ENCODE data around the gene CDH23.

Gene CDH23

DNA sequence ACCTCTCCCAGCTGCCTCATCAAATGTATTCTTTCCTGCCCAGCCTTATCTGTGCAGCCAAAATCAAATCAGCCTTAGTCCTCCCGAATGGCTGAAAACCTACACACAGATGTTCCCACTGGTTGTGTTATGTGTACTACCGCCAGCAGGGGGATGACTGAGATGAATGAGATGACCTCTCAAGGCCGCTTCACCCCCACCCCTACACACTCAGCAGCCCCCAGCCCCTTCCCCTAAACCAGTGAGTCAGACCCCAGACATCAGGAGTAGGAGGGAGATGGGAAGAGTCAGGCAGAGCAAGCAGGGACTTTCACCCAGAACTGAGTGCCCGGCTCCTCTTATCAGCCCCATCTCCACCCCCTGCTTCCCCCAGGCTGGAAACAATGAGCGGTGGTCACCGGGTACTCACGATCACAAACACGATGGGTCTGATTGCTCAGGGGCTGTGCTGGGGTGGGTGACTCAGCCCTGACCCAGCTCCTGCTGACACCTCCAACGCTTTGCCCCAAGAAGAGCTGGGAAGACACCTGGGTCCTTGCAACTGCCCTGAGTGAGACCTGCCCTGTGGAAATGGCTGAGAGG lies 329.4 kb downstream of the CDH23 start:
- FAIRE-seq (peak; percentile 89), DNase-seq (ENCODE audit: insufficient read length, low spot score) (peak; percentile 49)

DNA sequence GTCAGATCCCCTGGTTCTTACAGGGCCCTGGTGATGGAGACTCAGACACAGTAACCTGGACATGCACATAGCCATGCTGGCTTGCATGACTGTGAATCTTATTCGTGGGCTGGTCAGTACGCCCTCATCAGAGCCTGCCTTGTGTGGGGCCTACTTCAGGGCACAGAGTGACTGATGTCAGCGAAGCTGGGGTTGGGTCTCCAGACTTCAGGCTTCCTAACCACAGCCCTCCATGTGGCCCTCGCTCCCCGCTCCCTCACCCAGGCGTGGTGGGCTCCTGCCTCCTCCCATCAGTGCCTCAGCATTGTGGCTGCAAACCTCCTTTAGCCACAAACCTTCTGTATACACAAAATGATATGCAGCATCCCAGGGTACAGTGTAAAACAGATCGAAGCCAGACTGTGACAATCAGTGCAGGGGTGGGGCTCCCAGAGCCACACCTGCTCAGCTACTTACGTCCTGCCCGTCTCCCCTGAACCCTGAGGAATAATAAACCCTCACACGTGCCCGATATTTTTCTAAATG lies 329.9 kb downstream of the CDH23 start:
- DNase-seq (ENCODE audit: insufficient read length, low spot score) (no peak), FAIRE-seq (peak; percentile 52)

DNA sequence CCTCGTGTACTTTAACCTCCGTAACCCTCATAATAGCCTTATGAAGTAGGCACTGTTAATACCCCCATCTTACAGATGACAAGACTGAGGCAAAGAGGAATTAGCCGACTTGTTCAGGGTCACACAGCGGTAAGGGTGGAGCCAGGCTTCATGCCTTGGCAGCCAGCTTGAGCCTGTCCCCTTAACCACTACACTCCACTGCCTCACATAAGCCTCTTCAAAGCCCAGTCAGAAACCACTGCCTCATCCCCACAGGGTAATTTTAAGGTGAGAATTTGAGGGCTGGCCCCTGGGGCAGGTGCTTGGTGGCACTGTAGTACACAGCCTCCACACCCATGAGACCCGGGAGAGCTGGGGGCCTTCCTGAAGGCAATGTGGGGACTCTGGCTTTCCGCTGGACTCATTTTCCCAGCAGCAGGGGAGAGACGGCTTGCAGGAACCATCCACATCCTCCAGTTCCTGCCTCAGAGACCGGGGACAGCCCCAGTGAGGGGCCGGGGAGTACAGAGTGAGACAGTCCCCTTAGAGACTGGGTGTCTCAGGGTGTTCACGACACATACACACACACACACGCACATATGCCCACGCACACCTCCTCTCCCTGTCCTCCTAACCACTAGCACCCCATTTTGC lies 330.5 kb downstream of the CDH23 start:
- no peak for DNase-seq (ENCODE audit: insufficient read length, low spot score)

DNA sequence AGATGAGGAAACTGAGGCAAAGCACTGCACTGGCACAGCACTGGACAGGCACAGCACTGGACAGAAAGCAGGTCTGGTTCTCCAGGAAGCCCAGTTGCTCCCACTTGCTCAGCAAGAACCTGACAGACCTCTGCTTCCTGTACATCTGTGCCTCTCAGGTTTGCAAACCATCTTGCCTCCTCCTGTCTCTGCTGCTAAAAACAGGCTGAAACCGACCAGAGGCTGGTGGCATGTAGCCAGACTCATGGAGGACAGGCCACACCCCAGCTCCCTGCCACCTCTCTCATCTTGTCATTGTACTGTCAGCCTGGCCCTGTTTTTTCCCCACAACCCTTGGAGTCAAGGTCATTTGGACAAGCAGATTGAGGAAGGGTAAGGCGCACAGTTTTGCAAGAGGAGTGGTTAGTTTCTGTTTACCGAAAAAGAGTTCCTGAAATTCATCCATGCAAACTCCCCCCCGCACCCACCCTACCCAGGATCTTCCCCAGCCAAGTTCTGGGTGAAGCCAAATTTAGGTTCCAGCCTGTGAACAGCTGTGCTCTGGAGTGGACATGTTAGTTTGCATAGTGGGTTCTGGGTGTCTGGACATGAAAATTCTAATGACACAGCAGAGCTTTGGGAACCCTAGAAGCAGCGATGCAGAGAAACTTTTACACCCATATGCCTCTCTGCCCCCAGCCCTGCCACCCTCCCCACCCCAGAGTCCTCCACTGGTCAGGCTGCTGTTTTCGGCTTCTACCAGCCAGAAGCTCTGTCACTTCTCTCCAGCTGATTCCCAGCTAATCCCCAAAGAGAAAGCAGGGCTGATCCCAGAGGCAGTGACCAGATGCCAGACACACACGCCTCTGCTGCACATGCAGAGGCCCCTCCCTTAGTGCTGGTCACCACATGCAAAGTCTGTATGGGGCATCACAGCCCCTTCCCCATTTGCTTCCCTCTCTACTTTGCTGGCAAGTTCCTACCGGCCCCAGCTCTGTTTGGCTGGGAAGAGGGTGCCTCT lies 331.3 kb downstream of the CDH23 start:
- DNase-seq (ENCODE audit: insufficient read length, low spot score) (no peak), FAIRE-seq (no peak)

More for the DNA sequence above, 330.5 kb downstream of the CDH23 start:
- FAIRE-seq: peak; percentile 16

DNA sequence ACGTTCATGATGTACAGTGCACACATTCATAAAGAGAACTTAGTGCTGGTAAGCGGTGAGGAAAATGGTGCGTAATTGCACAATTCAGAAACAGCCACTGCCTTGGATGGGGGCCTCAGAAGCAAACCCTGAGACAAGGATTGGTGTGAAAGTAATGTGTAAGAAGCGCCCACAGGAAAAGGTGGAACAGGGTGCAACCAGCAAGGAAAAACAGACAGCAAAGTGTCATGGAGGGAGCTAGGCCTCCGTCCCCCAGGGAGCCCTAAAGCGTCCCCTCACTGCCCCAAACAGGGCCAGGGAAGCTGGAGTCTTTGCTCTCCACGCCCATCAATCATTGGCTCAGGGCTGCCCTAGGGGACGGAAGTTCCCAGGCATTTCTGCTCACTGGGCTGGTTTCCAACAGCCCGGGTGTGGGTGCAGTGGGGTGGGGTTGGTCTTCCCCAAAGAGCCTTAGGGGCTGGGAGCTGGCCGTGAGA lies 332.5 kb downstream of the CDH23 start:
- FAIRE-seq: peak; percentile 67
- DNase-seq (ENCODE audit: insufficient read length, low spot score): peak; percentile 75

DNA sequence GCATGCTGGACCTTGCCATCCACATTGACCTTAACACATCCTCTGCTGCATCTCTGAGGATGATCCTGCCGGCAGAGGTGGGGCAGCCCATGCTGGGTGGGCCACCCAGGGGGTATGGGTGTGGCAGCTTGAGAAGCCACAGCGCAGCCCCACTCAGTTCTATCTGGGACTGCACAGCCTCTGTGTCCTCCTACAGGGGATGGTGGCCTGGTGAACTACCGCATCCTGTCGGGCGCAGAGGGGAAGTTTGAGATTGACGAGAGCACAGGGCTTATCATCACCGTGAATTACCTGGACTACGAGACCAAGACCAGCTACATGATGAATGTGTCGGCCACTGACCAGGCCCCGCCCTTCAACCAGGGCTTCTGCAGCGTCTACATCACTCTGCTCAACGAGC lies 335.1 kb downstream of the CDH23 start:
- FAIRE-seq (no peak), DNase-seq (ENCODE audit: insufficient read length, low spot score) (no peak)

DNA sequence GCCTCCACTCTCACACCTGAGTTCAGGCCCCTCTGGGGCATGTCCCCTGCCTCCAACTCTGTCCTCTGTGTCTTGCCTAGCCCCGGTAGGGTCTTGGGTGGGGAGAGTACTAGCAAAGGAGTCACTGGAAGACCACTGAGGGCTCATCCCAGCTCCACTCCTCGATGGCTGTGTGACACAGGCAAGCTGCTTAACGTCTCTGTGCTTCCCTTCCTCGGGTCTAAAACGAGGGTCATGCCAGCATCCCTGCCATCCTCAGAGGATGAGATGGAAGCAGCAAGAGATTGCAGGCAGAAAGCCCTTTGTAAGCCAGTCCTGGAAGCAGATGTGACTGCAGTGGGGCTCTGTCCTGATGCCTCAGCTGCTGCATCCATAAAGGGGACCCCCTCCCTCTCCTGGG lies 338.1 kb downstream of the CDH23 start:
- no peak for DNase-seq (ENCODE audit: insufficient read length, low spot score)
- FAIRE-seq: no peak

DNA sequence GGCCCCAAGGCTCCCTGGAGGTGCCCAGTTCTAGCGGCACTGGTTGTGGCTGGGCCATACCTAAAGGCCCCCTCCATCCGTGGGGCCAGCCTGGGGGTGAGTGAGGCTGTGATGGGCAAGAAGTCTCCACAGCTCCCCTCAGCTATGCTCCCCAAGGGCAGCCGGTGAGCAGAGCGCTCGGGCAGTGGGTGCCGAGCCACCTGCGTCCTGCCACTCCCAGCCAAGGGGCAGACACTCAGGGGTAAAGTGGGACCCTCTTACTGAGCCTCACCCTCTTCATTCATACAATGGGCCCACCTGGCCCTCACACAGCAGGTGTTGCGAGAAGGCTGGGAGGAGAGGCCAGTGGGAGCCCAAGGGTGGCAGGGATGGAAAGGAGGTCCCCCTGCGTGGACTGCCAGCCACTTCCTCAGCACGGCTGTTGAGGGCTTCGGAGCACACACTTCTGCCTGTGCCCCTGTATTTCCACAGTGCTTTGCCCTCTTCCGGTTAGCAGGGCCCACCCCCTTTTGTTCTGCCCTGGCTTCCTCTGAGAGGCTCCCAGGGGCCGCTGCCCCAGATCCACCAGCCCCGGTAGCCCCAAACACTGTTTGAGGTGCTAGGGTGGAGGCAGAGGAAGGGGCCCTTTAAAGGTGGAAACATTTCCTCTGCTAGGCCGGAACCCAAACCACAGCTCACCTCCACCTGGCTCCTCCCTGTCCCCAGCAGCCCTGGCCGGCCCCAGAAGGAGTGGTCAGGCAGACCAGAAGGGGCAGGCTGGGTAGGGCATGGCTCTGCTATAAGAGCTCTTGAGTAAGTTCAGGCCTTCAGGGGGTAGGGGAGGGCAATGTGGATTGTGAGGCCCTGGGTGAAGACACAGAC lies 339.2 kb downstream of the CDH23 start:
- no peak for FAIRE-seq
- no peak for DNase-seq (ENCODE audit: insufficient read length, low spot score)

DNA sequence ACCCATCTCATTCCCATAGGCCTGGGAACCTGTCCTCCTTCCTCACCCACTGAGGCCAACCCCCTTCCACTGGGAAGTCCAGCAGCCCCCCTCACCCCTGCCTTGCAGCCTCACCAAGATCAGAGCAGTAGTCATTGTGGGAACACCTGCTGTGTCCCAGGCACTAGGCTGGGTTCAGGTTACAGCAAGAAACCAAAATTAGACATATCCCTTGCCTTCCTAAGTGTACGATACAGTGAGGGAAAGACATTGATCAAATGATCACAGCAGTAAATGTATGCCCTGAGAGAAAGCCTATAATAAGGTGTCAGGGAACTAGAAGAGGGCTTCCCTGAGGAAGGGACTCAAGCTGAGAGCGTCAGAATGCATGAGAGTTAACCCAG lies 339.8 kb downstream of the CDH23 start:
- FAIRE-seq (no peak), DNase-seq (ENCODE audit: insufficient read length, low spot score) (no peak)

DNA sequence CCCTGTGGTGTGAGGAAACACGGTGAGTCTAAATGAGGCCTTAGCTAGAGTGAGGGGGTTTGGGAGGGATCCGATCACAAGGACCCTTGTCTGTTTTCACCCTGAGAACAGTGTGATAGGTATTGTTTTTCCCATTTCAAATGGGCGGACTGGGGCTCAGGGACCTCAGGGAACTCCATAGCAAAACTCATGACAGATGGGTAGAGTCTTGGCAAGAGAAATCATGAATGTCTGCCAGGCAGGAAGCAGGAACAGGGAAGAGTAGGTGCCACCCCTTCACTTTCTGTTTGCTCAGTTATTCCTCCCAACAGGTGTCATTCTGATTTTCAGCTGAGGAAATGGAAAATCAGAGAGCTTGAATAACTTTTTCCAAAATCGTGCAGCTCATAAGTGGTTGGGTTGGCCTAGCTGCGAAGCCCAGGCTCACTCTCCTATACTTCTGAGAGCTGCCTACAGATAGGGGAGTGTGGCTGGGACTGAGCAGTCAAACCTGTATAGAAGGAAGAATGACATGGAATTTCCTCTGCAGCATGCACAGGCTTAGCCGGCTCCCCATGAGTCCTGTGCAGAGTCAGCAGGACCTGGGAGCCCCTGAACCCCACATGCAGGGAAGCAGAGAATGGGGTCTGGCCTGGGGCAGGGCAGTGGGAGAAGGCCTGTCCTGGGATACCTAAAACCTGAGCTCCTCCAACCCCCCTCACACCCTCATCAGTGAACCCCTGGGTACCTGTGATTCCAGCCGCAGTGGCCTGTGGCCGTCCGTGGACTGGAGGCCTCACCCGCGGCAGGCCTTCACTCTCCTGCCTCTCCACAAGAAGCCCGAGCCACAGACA lies 340.5 kb downstream of the CDH23 start:
- FAIRE-seq (no peak), DNase-seq (ENCODE audit: insufficient read length, low spot score) (no peak)

DNA sequence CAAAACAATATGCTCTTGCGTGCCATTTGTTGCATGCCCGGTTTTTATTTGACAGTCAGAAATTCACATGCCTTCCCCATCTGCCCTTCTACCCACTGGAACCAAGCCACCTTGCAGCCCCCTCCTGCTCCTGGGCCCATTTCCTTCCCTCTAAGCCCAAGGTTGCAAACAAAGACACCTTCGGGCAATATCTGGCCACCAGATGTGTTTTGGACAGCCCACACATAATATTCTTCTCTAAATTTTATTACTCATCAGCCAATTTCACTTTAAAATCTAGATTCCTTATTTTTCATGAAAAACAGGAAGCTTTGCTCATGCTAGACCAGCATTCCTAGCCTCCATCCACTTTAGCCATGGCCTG lies 341.1 kb downstream of the CDH23 start:
- FAIRE-seq: no peak
- DNase-seq (ENCODE audit: insufficient read length, low spot score): no peak

DNA sequence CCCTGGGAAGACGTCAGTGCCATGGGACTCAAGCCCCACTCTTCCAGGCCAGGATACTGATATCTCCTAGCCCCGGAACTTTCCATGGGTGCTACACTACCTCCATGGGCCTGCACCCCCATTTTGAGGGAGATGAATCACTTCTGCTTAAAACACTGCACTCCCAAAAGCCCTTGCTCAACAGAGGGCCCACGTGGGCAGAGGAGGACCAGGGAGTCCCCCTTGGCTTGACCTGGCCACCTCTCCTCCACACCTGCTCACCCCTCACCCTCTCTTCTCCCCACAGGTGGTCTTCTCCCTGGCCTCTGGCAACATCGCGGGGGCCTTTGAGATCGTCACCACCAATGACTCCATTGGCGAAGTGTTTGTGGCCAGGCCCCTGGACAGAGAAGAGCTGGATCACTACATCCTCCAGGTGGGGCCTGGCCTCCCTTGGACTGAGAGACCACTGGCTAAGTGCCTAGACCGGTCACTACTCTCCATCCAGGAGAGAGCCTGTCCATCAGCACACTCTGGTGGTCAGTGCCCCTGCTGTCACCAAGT lies 342.7 kb downstream of the CDH23 start:
- FAIRE-seq (no peak), DNase-seq (ENCODE audit: insufficient read length, low spot score) (no peak)

DNA sequence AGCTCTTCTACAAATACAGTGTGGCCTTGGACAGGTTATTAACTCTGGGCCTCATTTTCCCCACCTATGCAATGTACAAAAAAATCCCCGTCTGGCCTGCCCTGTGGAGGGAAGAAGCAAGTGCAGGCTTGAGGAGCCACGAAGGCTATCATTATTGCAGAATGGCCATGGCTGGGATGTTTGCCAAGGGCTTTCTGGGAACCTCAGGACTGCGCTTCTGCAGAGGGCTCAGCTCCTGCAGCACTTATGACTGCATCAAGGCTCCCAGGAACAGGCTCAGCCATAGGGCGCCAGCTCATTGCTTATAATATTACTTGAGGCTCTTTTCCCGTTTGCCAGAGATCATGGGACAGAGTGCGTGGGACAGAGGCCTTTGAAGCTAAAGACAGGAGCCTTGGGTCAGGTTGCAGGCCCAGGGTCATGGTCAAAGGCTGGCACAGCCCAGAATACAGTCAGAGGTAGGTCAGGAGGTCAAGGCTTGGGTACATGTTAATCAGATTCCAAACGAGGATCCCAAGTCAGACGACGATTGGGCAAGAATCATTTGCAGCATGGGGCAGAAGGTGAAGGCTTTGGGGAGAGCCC lies 343.4 kb downstream of the CDH23 start:
- no peak for DNase-seq (ENCODE audit: insufficient read length, low spot score)
- no peak for FAIRE-seq

DNA sequence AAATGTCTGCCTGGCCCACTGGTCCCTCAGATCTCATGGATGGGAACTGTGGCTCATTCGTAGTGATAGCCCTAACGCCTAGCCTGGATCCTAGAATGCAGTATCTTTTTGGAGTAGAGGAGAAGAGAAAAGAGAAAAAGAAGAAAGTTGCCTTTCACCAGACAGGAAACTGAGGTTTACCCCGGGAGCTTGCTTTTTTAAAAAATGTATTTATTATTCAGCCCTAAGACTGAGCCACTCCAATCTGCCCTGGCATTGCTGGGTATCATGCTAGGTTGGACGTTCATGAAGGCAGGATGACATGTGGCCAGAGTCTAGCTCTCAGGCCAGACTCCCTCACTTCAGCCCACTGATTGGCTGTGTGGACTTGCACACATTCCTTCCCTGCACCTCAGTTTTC lies 344.3 kb downstream of the CDH23 start:
- FAIRE-seq: no peak

DNA sequence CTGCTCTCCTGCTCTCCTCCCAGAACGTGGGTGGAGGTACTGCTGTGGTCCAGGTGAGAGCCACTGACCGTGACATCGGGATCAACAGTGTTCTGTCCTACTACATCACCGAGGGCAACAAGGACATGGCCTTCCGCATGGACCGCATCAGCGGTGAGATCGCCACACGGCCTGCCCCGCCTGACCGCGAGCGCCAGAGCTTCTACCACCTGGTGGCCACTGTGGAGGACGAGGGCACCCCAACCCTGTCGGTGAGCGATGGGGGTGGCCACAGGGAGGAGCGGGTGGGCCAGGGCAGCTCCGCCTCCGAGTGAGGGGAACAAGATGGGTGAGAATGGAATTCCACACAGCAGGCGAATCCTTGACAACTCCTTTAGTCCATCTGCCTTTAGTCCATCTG lies 345.0 kb downstream of the CDH23 start:
- FAIRE-seq (no peak), DNase-seq (ENCODE audit: insufficient read length, low spot score) (no peak)

More for the DNA sequence above, 344.3 kb downstream of the CDH23 start:
- no peak for DNase-seq (ENCODE audit: insufficient read length, low spot score)

DNA sequence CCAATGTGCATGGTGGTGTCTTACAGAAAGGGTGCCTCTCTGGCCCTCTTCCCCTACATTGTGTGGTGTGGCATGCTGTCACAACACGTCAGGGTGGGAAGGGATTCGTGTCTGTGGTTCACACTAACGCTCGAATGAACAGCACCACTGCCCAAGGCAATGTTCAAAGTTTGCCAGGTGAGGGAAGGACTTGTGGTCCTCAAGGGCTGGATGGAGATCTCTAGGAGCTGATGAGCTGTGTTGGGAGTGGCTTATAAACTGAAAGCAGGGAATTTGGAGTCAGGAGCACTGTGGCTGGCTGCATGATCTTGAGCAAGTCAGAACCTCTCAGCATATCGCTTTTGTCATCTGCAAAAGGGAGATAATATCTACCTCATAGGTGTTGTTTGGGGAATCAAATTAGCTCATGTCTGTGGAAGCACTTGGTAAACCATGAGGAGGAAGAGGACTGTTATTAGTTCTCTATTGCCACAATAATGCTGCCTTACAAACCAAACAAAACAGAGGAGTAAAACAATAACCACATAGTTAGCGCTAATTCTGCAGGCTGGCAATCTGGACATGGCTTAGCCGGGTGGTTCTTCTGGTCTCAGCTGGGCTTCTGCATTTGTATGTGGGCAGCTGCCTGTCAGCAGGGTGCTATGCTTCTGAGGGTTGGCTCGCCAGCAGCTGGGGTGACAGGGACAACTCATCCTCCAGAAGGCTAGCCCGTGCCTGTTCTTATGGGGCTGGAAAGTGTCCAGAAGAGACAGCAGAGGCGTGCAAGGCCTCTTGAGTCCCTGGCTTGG lies 345.8 kb downstream of the CDH23 start:
- FAIRE-seq: peak; percentile 38
- DNase-seq (ENCODE audit: insufficient read length, low spot score): no peak

DNA sequence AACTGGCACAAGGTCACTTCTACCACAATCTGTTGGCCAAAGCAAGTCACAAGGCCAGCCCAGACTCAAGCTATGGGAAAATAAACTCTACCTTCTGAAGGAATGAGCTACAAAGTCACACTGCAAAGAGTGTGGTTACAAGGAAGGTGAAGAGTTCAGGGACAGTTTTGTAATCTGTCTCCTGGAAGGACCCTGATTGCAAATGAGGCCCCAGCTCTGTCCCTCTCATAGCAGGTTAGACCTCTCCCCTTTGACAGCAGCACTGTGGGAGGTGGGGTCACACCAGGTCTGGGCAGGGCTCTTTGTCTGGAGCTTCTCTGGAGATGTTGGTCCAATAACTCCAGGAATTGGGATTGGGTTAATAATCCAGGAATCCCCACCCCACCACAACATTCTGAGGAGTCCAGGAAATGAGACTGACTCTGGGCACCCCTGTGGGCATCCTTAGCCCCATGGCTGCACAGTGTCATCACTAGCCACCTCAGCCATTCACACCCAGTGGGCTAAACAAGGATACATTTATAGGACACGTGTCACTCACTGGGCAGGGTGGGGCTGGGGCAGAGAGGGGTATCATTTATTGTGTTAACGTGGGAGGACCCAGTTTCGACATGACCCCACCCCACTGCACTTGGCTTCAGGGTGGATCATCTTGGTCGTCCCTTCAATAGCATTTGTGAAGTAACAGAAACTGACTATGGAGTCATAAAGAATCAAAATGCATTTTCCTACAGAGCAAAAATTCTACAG lies 346.5 kb downstream of the CDH23 start:
- FAIRE-seq: no peak
- DNase-seq (ENCODE audit: insufficient read length, low spot score): no peak
